Endothelial cell of umbilical vein (primary cell): ENCODE measurements around the gene R3HDM2. TPM values are rescaled to one million over a fixed set of nuclear protein-coding genes. Genes with fewer than 3 reads are reported as not detected.

Experiments
- BruUV-seq: library from RNA; stranded (reverse); fragments of 400-500 nt; replicated peaks from 2 replicates; lab custom pipeline; 2021; lab: Mats Ljungman, UMichigan
- CTCF ChIA-PET: fragments of 300-600, 350-600 bp; sonication (Branson Sonifier 250); formaldehyde crosslinking; loops from one replicate; lab custom pipeline; 2021; ENCODE audit warnings: antibody characterized with exemption, inconsistent platforms; lab: Charles Lee
- POLR2A ChIA-PET: fragments of 300-600, 350-600 bp; sonication (Branson Sonifier 250); formaldehyde crosslinking; loops from one replicate; lab custom pipeline; 2021; ENCODE audit warnings: antibody characterized with exemption, inconsistent platforms; lab: Charles Lee
- DNase-seq: peaks from one replicate; pipeline ENCODE4 v3.0.0-alpha.2; 2011; ENCODE audit warnings: low read depth, low spot score
- FAIRE-seq: peaks from 2 replicates; lab custom pipeline; 2011; peaks lifted over from hg19 to GRCh38; lab: Jason Lieb, UNC
- H2AFZ ChIP-seq: 2 replicates; pipeline ENCODE4 v1.6.0; 2012; ENCODE audit warnings: low read depth, low read length, control low read depth, inconsistent platforms
- H3K27ac ChIP-seq: 2 replicates; pipeline ENCODE4 v1.5.1; 2011; ENCODE audit warnings: low read depth, mild to moderate bottlenecking, control low read depth, low read length, moderate library complexity; ENCODE audit not compliant: insufficient read depth
- H3K27me3 ChIP-seq, 2 experiments: 2 replicates each; pipeline versions ENCODE4 v1.6.0 to v1.6.1; 2011; ENCODE audit warnings: low read length in 2 of 2, mixed read lengths in 1 of 2; ENCODE audit not compliant: control insufficient read depth in 2 of 2, insufficient read depth in 2 of 2
- H3K36me3 ChIP-seq, 2 experiments: 2 replicates in 1 of 2; 3 replicates in 1 of 2; pipeline ENCODE4 v1.5.1; 2011; ENCODE audit warnings: low read length in 2 of 2, mild to moderate bottlenecking in 1 of 2, moderate library complexity in 1 of 2; ENCODE audit not compliant: control insufficient read depth in 2 of 2, insufficient read depth in 2 of 2; ENCODE audit errors: extremely low read depth in 1 of 2
- H3K4me1 ChIP-seq: 3 replicates; pipeline ENCODE4 v1.5.1; 2011; ENCODE audit warnings: mild to moderate bottlenecking, low read length; ENCODE audit not compliant: control insufficient read depth, insufficient read depth; ENCODE audit errors: extremely low read depth
- H3K4me2 ChIP-seq: 2 replicates; pipeline ENCODE4 v1.6.1; 2011; ENCODE audit warnings: low read length, control low read depth, mixed read lengths; ENCODE audit not compliant: insufficient read depth
- H3K4me3 ChIP-seq, 3 experiments: fragments of 200-600 bp in 1 of 3; sonication (generic), shearing (Covaris generic) in 1 of 3; replicated peaks in 1 of 3; 2 replicates each; pipeline ENCODE4 v1.5.1; 2011 to 2016; ENCODE audit warnings: control low read depth in 3 of 3, low read length in 3 of 3, mild to moderate bottlenecking in 2 of 3, inconsistent platforms in 1 of 3, low read depth in 1 of 3, moderate library complexity in 1 of 3; ENCODE audit not compliant: insufficient read depth in 1 of 3
- H3K79me2 ChIP-seq: 2 replicates; pipeline ENCODE4 v1.6.0; 2012; ENCODE audit warnings: low read length, inconsistent platforms; ENCODE audit not compliant: control insufficient read depth, insufficient read depth
- H3K9ac ChIP-seq: replicated peaks from 2 replicates; pipeline ENCODE3; 2011; ENCODE audit warnings: low read length, control low read depth; ENCODE audit not compliant: insufficient read depth; ENCODE audit errors: extremely low read depth
- H3K9me1 ChIP-seq: replicated peaks from 3 replicates; pipeline ENCODE4 v1.6.0; 2011; ENCODE audit warnings: mild to moderate bottlenecking, low read length; ENCODE audit not compliant: control insufficient read depth, insufficient read depth; ENCODE audit errors: extremely low read depth
- H3K9me3 ChIP-seq: replicated peaks from 2 replicates; pipeline ENCODE4 v1.5.1; 2012; ENCODE audit warnings: low read length, inconsistent platforms; ENCODE audit not compliant: control insufficient read depth, insufficient read depth
- H4K20me1 ChIP-seq: replicated peaks from 2 replicates; pipeline ENCODE3; 2011; ENCODE audit warnings: mild to moderate bottlenecking, low read length; ENCODE audit not compliant: control insufficient read depth, insufficient read depth; ENCODE audit errors: extremely low read depth
- CTCF ChIP-seq, 2 donors: IDR thresholded peaks; 1 replicate in 1 of 2; 2 replicates in 1 of 2; pipeline ENCODE4 v1.5.1; 2011; ENCODE audit warnings: low read length in 2 of 2, mild to moderate bottlenecking in 2 of 2, moderate library complexity in 2 of 2, control low read depth in 1 of 2, inconsistent platforms in 1 of 2, low read depth in 1 of 2; ENCODE audit not compliant: insufficient read depth in 1 of 2; ENCODE audit errors: extremely low read depth in 1 of 2
- EZH2 ChIP-seq: IDR thresholded peaks from 2 replicates; pipeline ENCODE4 v1.6.1; 2012; ENCODE audit warnings: borderline replicate concordance, low read depth, mild to moderate bottlenecking, moderate library complexity, low read length, inconsistent platforms; ENCODE audit not compliant: severe bottlenecking
- FOS ChIP-seq: IDR thresholded peaks from 2 replicates; pipeline ENCODE4 v1.6.1; 2011; ENCODE audit warnings: mild to moderate bottlenecking, low read length, moderate library complexity, borderline replicate concordance; ENCODE audit not compliant: insufficient read depth
- GATA2 ChIP-seq: IDR thresholded peaks from 2 replicates; pipeline ENCODE4 v1.7.0; 2011; ENCODE audit warnings: low read depth, mild to moderate bottlenecking, moderate library complexity, mixed read lengths, low read length; ENCODE audit not compliant: insufficient read length, insufficient read depth
- JUN ChIP-seq: IDR thresholded peaks from 2 replicates; pipeline ENCODE4 v1.6.1; 2011; ENCODE audit warnings: borderline replicate concordance, low read depth; ENCODE audit not compliant: insufficient read length, insufficient read depth
- MAX ChIP-seq: IDR thresholded peaks from 2 replicates; pipeline ENCODE4 v1.6.1; 2011; ENCODE audit not compliant: insufficient read depth, insufficient read length
- MYC ChIP-seq: IDR thresholded peaks from one replicate; pipeline ENCODE4 v1.6.1; 2011; ENCODE audit warnings: mild to moderate bottlenecking, low read depth, low read length
- POLR2A ChIP-seq: IDR thresholded peaks from 2 replicates; pipeline ENCODE4 v1.6.1; 2012; ENCODE audit warnings: low read depth, mild to moderate bottlenecking, control low read depth, low read length
- POLR2AphosphoS5 ChIP-seq: IDR thresholded peaks from 2 replicates; pipeline ENCODE4 v1.6.1; 2012; ENCODE audit warnings: low read depth, mild to moderate bottlenecking, control low read depth, low read length, moderate library complexity; ENCODE audit not compliant: insufficient read depth
- dilution Hi-C: fragments of 300-500 bp; cut with MboI; formaldehyde crosslinking; loops from one replicate; pipeline ENCODE4 v1.15.0; 2019; ENCODE audit warnings: low sequenced_read_pairs; ENCODE audit not compliant: extremely low pct_ligation_motif_present
- intact Hi-C: fragments of 100-400 bp; cut with micrococcal nuclease; formaldehyde crosslinking; loops from one replicate; pipeline ENCODE4 v1.10.0; 2022
- polyA plus RNA-seq, 4 experiments: library from polyadenylated mRNA; depleted of rRNA in 3 of 4; stranded (reverse) in 3 of 4; unstranded in 1 of 4; fragments of >200 nt; gene quantifications; 2 replicates each; pipeline versions ENCODE4 v1.2.1 to v1.2.3, GENCODE V29; 2011 to 2012; ENCODE audit warnings: missing spikeins in 1 of 4
- total RNA-seq: library from RNA; stranded (reverse); gene quantifications from 2 replicates; pipeline ENCODE4 v1.2.3, GENCODE V29; 2021

The R3HDM2 gene
- total and polyA plus RNA-seq, 2 donors (not counting 3 experiments of a cell fraction or from before 2014, with no cell fraction given), result 26.1 to 31.3 TPM

GRCh38 chr12:57212701-57213057, 218.2 kb downstream of the R3HDM2 start:
- H3K79me2 ChIP-seq, result no peaks in the 10 kb centered on the region
- intact Hi-C loops, result loop anchor here (1.0 kb wide), 2 partner anchors 31 to 241 kb away; no protein-coding TSS in a partner anchor

More at GRCh38 chr12:57212701-57213057, 218.2 kb downstream of the R3HDM2 start:
- dilution Hi-C loops, result no loop called here
- H3K36me3 ChIP-seq, result no peaks in the 10 kb centered on the region
- H3K9me1 ChIP-seq, result no peaks in the 10 kb centered on the region
- no peak for TF ChIP-seq POLR2AphosphoS5
- TF ChIP-seq FOS, result no peak
- TF ChIP-seq MAX, result no peak
- TF ChIP-seq EZH2, result no peak
- no peak for TF ChIP-seq JUN
- no peak for TF ChIP-seq MYC
- no peak for TF ChIP-seq GATA2
- no peak for TF ChIP-seq POLR2A
- TF ChIP-seq CTCF (IDR thresholded peaks at IDR 0.05; ENCODE audit: extremely low read depth in 1 of 2, insufficient read depth in 1 of 2, low read depth in 1 of 2, low read length in 2 of 2), result no peak
- no peaks in the 10 kb centered on the region for H4K20me1 ChIP-seq
- H3K9me3 ChIP-seq, result no peaks in the 10 kb centered on the region
- BruUV-seq, result no TSS peak
- ChIA-PET CTCF (interaction anchor here (0.6 to 4.7 kb wide), 18 partner anchors 9 to 240 kb away, joined by 3 to 214 read pairs (median 5); partner anchors contain the start of genes LRP1, SHMT2 and STAC3), POLR2A (interaction anchor here (1.0 kb wide), 1 partner anchor 17 kb away, joined by 11 read pairs; the partner anchor contains the start of gene SHMT2)
- H3K27me3 ChIP-seq, result peaks cover 31 to 37% of the 10 kb centered on the region in 2 experiments
- H3K4me2 ChIP-seq, result no peak overlapping the region
- peaks cover 2% of the 10 kb centered on the region for H3K4me1 ChIP-seq
- FAIRE-seq (no peak), DNase-seq (no peak)
- H3K27ac ChIP-seq, result no peak overlapping the region
- H3K9ac ChIP-seq, result no peak overlapping the region
- no peak overlapping the region for H2AFZ ChIP-seq
- H3K4me3 ChIP-seq, result no peak overlapping the region
